ENCODE results near the gene ITGB1. TPM values are rescaled to one million over a fixed set of nuclear protein-coding genes. Genes with fewer than 3 reads are reported as not detected.
A peak's percentile ranks its signal among the peaks of the same experiment; 100 is the strongest.

ITGB1 gene
- total RNA-seq, 1 experiment from 2014 or later, result 317 TPM

- Mint-ChIP-seq H3K27ac (no peak overlapping the region), H3K36me3 (no peaks in the 10 kb centered on the region), H3K9me3 (no peaks in the 10 kb centered on the region), H3K4me3 (no peak overlapping the region), H3K27me3 (ENCODE audit: low read depth) (no peaks in the 10 kb centered on the region), H3K4me1 (peaks cover 56% of the 10 kb centered on the region)
- ChIA-PET CTCF (no interaction called here), POLR2A (no interaction called here)
- TF ChIP-seq RORB (CRISPR knock-in tag; IDR thresholded peaks at IDR 0.05), result no peak
- no peak for TF ChIP-seq CBFB (CRISPR knock-in tag; IDR thresholded peaks at IDR 0.05; ENCODE audit: low read depth)
- TF ChIP-seq NFATC4 (CRISPR knock-in tag; IDR thresholded peaks at IDR 0.05), result no peak
- TF ChIP-seq, protein P1, sequence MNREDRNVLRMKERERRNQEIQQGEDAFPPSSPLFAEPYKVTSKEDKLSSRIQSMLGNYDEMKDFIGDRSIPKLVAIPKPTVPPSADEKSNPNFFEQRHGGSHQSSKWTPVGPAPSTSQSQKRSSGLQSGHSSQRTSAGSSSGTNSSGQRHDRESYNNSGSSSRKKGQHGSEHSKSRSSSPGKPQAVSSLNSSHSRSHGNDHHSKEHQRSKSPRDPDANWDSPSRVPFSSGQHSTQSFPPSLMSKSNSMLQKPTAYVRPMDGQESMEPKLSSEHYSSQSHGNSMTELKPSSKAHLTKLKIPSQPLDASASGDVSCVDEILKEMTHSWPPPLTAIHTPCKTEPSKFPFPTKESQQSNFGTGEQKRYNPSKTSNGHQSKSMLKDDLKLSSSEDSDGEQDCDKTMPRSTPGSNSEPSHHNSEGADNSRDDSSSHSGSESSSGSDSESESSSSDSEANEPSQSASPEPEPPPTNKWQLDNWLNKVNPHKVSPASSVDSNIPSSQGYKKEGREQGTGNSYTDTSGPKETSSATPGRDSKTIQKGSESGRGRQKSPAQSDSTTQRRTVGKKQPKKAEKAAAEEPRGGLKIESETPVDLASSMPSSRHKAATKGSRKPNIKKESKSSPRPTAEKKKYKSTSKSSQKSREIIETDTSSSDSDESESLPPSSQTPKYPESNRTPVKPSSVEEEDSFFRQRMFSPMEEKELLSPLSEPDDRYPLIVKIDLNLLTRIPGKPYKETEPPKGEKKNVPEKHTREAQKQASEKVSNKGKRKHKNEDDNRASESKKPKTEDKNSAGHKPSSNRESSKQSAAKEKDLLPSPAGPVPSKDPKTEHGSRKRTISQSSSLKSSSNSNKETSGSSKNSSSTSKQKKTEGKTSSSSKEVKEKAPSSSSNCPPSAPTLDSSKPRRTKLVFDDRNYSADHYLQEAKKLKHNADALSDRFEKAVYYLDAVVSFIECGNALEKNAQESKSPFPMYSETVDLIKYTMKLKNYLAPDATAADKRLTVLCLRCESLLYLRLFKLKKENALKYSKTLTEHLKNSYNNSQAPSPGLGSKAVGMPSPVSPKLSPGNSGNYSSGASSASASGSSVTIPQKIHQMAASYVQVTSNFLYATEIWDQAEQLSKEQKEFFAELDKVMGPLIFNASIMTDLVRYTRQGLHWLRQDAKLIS (CRISPR knock-in tag; IDR thresholded peaks at IDR 0.05; ENCODE audit: borderline replicate concordance), result no peak
- TF ChIP-seq CREM (CRISPR knock-in tag; IDR thresholded peaks at IDR 0.05), result no peak
- no peak for TF ChIP-seq ATF6 (CRISPR knock-in tag; IDR thresholded peaks at IDR 0.05)
- no peak for TF ChIP-seq NFYB (CRISPR knock-in tag; conservative IDR thresholded peaks at IDR 0.05; ENCODE audit: low read depth)
- no peak for TF ChIP-seq FOXK1 (CRISPR knock-in tag; IDR thresholded peaks at IDR 0.05)
- no peak for TF ChIP-seq OVOL2 (CRISPR knock-in tag; IDR thresholded peaks at IDR 0.05; ENCODE audit: borderline replicate concordance)
- DNase-seq (ENCODE audit: low spot score), result no peak
- ATAC-seq, result no peak
Observed at GRCh38 chr10:32982911-32983909, 25.2 kb upstream of the ITGB1 start.

GRCh38 chr10:32982293-32982709 lies 24.3 kb upstream of the ITGB1 start:
- Mint-ChIP-seq H3K36me3 (no peaks in the 10 kb centered on the region), H3K9me3 (no peaks in the 10 kb centered on the region), H3K27me3 (ENCODE audit: low read depth) (no peaks in the 10 kb centered on the region), H3K4me3 (no peak overlapping the region), H3K27ac (0 out of 2 replicates have a peak overlapping the region, but pooled peaks have one; percentile 20), H3K4me1 (peaks cover 56% of the 10 kb centered on the region)
- CTCF ChIA-PET, result no interaction called here
- DNase-seq (ENCODE audit: low spot score), result no peak
- ATAC-seq, result no peak
- POLR2A ChIA-PET, result no interaction called here
- TF ChIP-seq NR1H2 (CRISPR knock-in tag; IDR thresholded peaks at IDR 0.05), result no peak
- no peak for TF ChIP-seq CREB1 (CRISPR knock-in tag; IDR thresholded peaks at IDR 0.05)
- TF ChIP-seq ZNF671 (CRISPR knock-in tag; IDR thresholded peaks at IDR 0.05), result no peak
- no peak for TF ChIP-seq ZBTB21 (CRISPR knock-in tag; IDR thresholded peaks at IDR 0.05; ENCODE audit: borderline replicate concordance)
- no peak for TF ChIP-seq OVOL2 (CRISPR knock-in tag; IDR thresholded peaks at IDR 0.05; ENCODE audit: borderline replicate concordance)
- no peak for TF ChIP-seq SMAD4 (CRISPR knock-in tag; IDR thresholded peaks at IDR 0.05)
- no peak for TF ChIP-seq STAT6 (CRISPR knock-in tag; conservative IDR thresholded peaks at IDR 0.05; ENCODE audit: low read depth)
- TF ChIP-seq USF2 (CRISPR knock-in tag; IDR thresholded peaks at IDR 0.05), result no peak
- no peak for TF ChIP-seq NFATC4 (CRISPR knock-in tag; IDR thresholded peaks at IDR 0.05)
- TF ChIP-seq MYBL2 (CRISPR knock-in tag; IDR thresholded peaks at IDR 0.05), result no peak
- no peak for TF ChIP-seq ZNF425 (CRISPR knock-in tag; conservative IDR thresholded peaks at IDR 0.05)
- no peak for TF ChIP-seq ATF6 (CRISPR knock-in tag; IDR thresholded peaks at IDR 0.05)
- no peak for TF ChIP-seq ESRRA (CRISPR knock-in tag; IDR thresholded peaks at IDR 0.05; ENCODE audit: borderline replicate concordance)

Data from WTC11 (cell line).